ENCODE data around the gene SLC37A4.

DNA sequence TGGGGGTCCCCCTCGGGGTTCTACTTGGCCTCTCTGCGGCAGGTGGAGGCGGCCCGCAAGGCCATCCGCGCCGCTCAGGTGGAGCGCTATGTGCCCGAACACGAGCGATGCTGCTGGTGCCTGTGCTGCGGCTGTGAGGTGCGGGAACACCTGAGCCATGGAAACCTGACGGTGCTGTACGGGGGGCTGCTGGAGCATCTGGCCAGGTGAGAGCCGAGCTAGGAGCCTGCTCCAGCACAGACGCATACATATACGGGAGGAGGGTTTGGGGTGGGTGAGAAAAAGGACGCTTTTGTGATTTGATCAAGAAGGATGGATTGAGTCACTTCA is 32.3 kb downstream of the SLC37A4 start:
- TF ChIP-seq, protein P1, sequence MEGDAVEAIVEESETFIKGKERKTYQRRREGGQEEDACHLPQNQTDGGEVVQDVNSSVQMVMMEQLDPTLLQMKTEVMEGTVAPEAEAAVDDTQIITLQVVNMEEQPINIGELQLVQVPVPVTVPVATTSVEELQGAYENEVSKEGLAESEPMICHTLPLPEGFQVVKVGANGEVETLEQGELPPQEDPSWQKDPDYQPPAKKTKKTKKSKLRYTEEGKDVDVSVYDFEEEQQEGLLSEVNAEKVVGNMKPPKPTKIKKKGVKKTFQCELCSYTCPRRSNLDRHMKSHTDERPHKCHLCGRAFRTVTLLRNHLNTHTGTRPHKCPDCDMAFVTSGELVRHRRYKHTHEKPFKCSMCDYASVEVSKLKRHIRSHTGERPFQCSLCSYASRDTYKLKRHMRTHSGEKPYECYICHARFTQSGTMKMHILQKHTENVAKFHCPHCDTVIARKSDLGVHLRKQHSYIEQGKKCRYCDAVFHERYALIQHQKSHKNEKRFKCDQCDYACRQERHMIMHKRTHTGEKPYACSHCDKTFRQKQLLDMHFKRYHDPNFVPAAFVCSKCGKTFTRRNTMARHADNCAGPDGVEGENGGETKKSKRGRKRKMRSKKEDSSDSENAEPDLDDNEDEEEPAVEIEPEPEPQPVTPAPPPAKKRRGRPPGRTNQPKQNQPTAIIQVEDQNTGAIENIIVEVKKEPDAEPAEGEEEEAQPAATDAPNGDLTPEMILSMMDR (IDR thresholded peaks at IDR 0.05), result no peak
- no peak for TF ChIP-seq POLR2A (IDR thresholded peaks at IDR 0.05)

Data from thyroid gland (tissue), 4 donors.